ENCODE data around the gene VIL1. TPM values are rescaled to one million over a fixed set of nuclear protein-coding genes. Genes with fewer than 3 reads are reported as not detected.

VIL1 gene
- total and polyA plus RNA-seq, 2 of the 13 experiments (the other 11 are each of a cell fraction or from before 2014, with no cell fraction given), result 287 to 301 TPM

- Histone ChIP-seq H2AFZ (ENCODE audit: low read length) (no peak overlapping the region), H3K27me3 (ENCODE audit: control insufficient read depth in 1 of 2, insufficient read depth in 2 of 2, low read length in 2 of 2) (peaks cover under 1 to 2% of the 10 kb centered on the region in 2 experiments; a peak in 1 of 5 replicates), H3K9me3 (ENCODE audit: low read length) (no peaks in the 10 kb centered on the region), H3K4me3 (replicated peaks in 1 of 3; ENCODE audit: insufficient read depth in 1 of 3, low read depth in 2 of 3, low read length in 3 of 3) (no peak overlapping the region), H3K4me2 (ENCODE audit: low read depth, low read length) (no peak overlapping the region), H4K20me1 (ENCODE audit: insufficient read depth, low read length) (no peaks in the 10 kb centered on the region), H3K36me3 (replicated peaks in 1 of 2; ENCODE audit: control insufficient read depth in 1 of 2, insufficient read depth in 2 of 2, low read length in 2 of 2) (no peaks in the 10 kb centered on the region), H3K9ac (ENCODE audit: insufficient read depth, low read depth, low read length) (no peak overlapping the region), H3K79me2 (ENCODE audit: insufficient read depth, low read length) (no peaks in the 10 kb centered on the region), H3K27ac (ENCODE audit: extremely low read length, insufficient read depth, low read length) (no peak overlapping the region), H3K4me1 (ENCODE audit: insufficient read depth, low read length) (peaks cover 49% of the 10 kb centered on the region)
- in situ Hi-C loops (cut with HindIII; ENCODE audit: extremely low pct_ligation_motif_present, low pct_unique_long_range_greater_than_20kb), result no loop called here
- ATAC-seq (peak; percentile 59), DNase-seq (ENCODE audit: low spot score) (peak; percentile 41), FAIRE-seq (peak; percentile 23)
- TF ChIP-seq HNF4A (CRISPR knock-in tag; IDR thresholded peaks at IDR 0.05), result 0 out of 2 replicates have a peak, but pooled peaks have one; percentile 12
- TF ChIP-seq NR2F1 (CRISPR knock-in tag; IDR thresholded peaks at IDR 0.05), result 0 out of 4 replicates have a peak, but pooled peaks of 1 of the 2 experiments have one; percentile 18
- no peak for TF ChIP-seq KDM1A (CRISPR knock-in tag; IDR thresholded peaks at IDR 0.05)
- no peak for TF ChIP-seq ZNF670 (CRISPR knock-in tag; IDR thresholded peaks at IDR 0.05; ENCODE audit: borderline replicate concordance)
- intact Hi-C loops (cut with micrococcal nuclease; ENCODE audit: unreplicated experiment), result no loop called here
- no TSS peak for BruUV-seq (replicated peaks)
- ChIA-PET POLR2A (no interaction called here), CTCF (ENCODE audit: low intra/inter-chr PET ratio, low total read pairs) (no interaction called here)
Measured at GRCh38 chr2:218371983-218372350, 47.0 kb upstream of the VIL1 start.

- no peak overlapping the region for H3K4me2 ChIP-seq (ENCODE audit: low read depth, low read length)
- H3K4me3 ChIP-seq (replicated peaks in 1 of 3; ENCODE audit: insufficient read depth in 1 of 3, low read depth in 2 of 3, low read length in 3 of 3), result no peak overlapping the region
- H2AFZ ChIP-seq (ENCODE audit: low read length), result no peak overlapping the region
- in situ Hi-C loops (cut with HindIII; ENCODE audit: extremely low pct_ligation_motif_present, low pct_unique_long_range_greater_than_20kb), result no loop called here
- no peak for ATAC-seq
- BruUV-seq (replicated peaks), result no TSS peak
- ChIA-PET CTCF (ENCODE audit: low intra/inter-chr PET ratio, low total read pairs) (no interaction called here), POLR2A (no interaction called here)
- H4K20me1 ChIP-seq (ENCODE audit: insufficient read depth, low read length), result no peaks in the 10 kb centered on the region
- peaks cover 45% of the 10 kb centered on the region for H3K4me1 ChIP-seq (ENCODE audit: insufficient read depth, low read length)
- H3K27ac ChIP-seq (ENCODE audit: extremely low read length, insufficient read depth, low read length), result no peak overlapping the region
- H3K9me3 ChIP-seq (ENCODE audit: low read length), result no peaks in the 10 kb centered on the region
- 19% methylated on average over 4 of the region's 4 CpGs for WGBS (ENCODE audit: low lambda C conversion rate)
- no peaks in the 10 kb centered on the region for H3K79me2 ChIP-seq (ENCODE audit: insufficient read depth, low read length)
- FAIRE-seq, result no peak
- no peak overlapping the region for H3K9ac ChIP-seq (ENCODE audit: insufficient read depth, low read depth, low read length)
- H3K27me3 ChIP-seq (ENCODE audit: control insufficient read depth in 1 of 2, insufficient read depth in 2 of 2, low read length in 2 of 2), result peaks cover 2 to 6% of the 10 kb centered on the region in 2 experiments; a peak in 2 of 5 replicates
- DNase-seq (ENCODE audit: low spot score), result no peak
- intact Hi-C loops (cut with micrococcal nuclease; ENCODE audit: unreplicated experiment), result no loop called here
- TF ChIP-seq NPAS2 (CRISPR knock-in tag; IDR thresholded peaks at IDR 0.05; ENCODE audit: borderline replicate concordance), result no peak
- 0 out of 2 replicates have a peak, but pooled peaks have one; percentile 19 for TF ChIP-seq ATF3 (CRISPR knock-in tag; IDR thresholded peaks at IDR 0.05)
- TF ChIP-seq CEBPG (CRISPR knock-in tag; IDR thresholded peaks at IDR 0.05), result peak; percentile 58; the same call in 1 of the 2 replicates
- TF ChIP-seq MIER2 (CRISPR knock-in tag; IDR thresholded peaks at IDR 0.05), result no peak
- TF ChIP-seq U2AF2 (IDR thresholded peaks at IDR 0.05; ENCODE audit: low read depth, low read length), result no peak
- peak; percentile 59; the same call in 1 of the 2 replicates for TF ChIP-seq CEBPB (IDR thresholded peaks at IDR 0.05; ENCODE audit: borderline replicate concordance, low read depth, low read length)
- no peaks in the 10 kb centered on the region for H3K36me3 ChIP-seq (replicated peaks in 1 of 2; ENCODE audit: control insufficient read depth in 1 of 2, insufficient read depth in 2 of 2, low read length in 2 of 2)
Measured at GRCh38 chr2:218374795-218375194, 44.1 kb upstream of the VIL1 start.

Measured in HepG2 (cell line).